AG10803 (cell line): ENCODE measurements around the gene ADAM12.
"Not testable (repeated sequence)": the region's sequence is repeated elsewhere in the genome, so short reads cannot be mapped to it uniquely, and the experiment has no call there.

Experiments
- DNase-seq: peaks from one replicate; pipeline ENCODE4 v3.0.0; 2010; ENCODE audit warnings: low read depth
- H3K4me3 ChIP-seq: 2 replicates; pipeline ENCODE4 v1.5.1; 2011; ENCODE audit warnings: mild to moderate bottlenecking, low read length, control low read depth
- TF ChIP-seq, protein P1 (sequence below): conservative IDR thresholded peaks from 2 replicates; pipeline ENCODE4 v1.5.1; 2011; ENCODE audit warnings: mild to moderate bottlenecking, low read length, control low read depth, inconsistent platforms

The ADAM12 gene

GRCh38 chr10:126049759-126050700 lies 338.2 kb downstream of the ADAM12 start:
- DNase-seq: peak; percentile 78
- H3K4me3 ChIP-seq: no peak overlapping the region
- TF ChIP-seq, protein P1, sequence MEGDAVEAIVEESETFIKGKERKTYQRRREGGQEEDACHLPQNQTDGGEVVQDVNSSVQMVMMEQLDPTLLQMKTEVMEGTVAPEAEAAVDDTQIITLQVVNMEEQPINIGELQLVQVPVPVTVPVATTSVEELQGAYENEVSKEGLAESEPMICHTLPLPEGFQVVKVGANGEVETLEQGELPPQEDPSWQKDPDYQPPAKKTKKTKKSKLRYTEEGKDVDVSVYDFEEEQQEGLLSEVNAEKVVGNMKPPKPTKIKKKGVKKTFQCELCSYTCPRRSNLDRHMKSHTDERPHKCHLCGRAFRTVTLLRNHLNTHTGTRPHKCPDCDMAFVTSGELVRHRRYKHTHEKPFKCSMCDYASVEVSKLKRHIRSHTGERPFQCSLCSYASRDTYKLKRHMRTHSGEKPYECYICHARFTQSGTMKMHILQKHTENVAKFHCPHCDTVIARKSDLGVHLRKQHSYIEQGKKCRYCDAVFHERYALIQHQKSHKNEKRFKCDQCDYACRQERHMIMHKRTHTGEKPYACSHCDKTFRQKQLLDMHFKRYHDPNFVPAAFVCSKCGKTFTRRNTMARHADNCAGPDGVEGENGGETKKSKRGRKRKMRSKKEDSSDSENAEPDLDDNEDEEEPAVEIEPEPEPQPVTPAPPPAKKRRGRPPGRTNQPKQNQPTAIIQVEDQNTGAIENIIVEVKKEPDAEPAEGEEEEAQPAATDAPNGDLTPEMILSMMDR: no peak

- H3K4me3 ChIP-seq: not testable (repeated sequence)
Measured at GRCh38 chr10:126047749-126048148, 340.5 kb downstream of the ADAM12 start.

DNA sequence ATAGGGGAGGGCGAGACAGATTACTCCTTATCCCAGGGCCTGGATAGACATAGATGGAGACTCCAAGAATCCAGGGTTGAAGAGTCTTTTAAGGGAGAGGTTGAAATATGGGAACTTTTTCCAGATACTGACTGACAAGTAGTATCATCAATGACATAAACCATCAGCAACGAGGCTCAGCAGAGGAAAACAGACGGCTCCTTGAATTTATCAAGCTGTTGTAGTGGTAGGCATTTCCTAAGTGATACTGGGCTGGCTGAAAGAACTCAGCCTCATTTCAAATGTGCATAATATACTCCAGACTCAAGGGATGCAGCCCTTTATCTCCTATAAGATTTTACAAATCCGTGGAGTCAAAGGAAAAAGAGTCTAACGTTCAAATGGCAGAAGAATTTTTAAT lies 341.4 kb downstream of the ADAM12 start:
- no peak overlapping the region for H3K4me3 ChIP-seq
- TF ChIP-seq, protein P1: no peak
- no peak for DNase-seq

More at GRCh38 chr10:126047749-126048148, 340.5 kb downstream of the ADAM12 start:
- not testable (repeated sequence) for DNase-seq

DNA sequence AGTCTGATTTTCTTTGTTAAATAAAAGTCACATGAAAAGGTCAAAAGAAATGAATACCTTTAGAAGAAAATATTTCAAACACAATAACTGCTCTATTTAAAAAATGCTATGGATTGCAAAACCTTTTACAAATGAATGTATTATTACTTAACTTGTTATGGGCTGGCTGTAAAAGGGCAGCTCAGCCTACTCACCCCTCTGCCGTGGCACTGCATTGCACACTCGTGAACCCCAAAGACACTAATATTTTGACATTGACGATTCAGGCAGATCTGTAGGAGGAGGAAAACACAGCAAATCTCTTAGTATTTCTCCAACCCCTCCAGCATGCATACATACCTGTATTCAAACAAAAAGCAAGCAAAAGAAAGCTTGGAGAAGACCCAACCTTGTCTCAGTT lies 342.4 kb downstream of the ADAM12 start:
- DNase-seq: no peak
- H3K4me3 ChIP-seq: no peak overlapping the region
- TF ChIP-seq, protein P1: no peak

DNA sequence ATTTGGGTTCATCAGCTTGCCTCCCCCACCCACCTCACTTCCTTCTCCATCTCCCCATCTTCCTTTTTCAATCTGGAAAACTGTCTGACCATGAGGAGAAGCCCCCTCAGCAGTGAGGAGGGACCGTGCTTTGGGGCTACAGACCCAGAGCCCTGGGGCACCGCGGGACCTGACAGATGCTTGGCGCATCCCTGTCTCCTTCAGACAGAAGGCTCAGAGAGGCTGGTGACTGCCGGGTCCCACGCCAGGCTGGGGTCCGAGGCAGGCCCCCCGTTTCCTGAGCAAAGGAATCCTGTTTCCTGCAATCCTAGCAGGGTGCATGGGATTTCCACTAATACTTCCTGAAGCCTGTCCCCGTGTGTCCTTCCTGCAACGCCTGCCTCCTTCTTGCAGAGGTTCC lies 344.9 kb downstream of the ADAM12 start:
- TF ChIP-seq, protein P1: no peak
- DNase-seq: no peak
- H3K4me3 ChIP-seq: no peak overlapping the region

DNA sequence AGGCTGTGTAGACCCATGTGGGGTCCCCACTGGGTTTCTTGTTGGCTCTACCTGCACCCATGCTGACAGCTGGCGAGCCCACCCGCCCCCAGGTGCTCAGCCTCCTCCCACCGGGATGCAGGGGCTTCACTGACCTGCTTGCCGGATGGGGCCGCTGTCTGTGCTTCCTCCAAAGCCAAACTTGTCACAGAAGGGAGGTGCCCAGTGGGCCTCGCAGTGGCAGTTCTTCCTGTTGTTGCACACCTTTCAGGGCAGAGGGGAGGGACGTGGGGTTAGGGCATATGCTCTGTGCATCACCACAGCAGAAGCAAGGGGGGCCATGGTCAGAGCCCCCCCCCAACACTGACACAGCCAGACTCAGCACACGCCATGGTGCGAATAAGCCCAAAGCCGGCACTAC lies 345.4 kb downstream of the ADAM12 start:
- TF ChIP-seq, protein P1: no peak
- no peak overlapping the region for H3K4me3 ChIP-seq

DNA sequence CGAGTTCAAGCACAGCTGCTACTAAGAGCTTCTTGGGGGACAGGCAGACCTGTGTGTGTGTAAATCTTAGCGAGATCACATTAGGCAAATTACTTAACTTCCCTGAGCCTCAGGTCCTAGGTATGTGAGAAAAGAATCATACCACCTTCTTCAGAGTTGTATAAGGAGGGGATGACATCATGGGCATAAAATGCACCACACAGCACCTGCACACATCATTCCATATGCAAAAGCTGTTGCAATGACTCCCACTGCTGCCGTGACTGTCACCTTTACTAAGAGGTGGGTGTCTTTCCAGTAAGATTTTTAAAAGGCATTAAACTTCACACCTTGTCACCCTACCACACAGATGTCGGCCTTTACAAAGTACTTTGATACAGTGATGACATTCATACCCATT lies 345.9 kb downstream of the ADAM12 start:
- no peak overlapping the region for H3K4me3 ChIP-seq
- DNase-seq: no peak
- TF ChIP-seq, protein P1: no peak

More for the DNA sequence above, 345.4 kb downstream of the ADAM12 start:
- no peak for DNase-seq
